Measurements from ENCODE around the gene TUBB4B.

DNA sequence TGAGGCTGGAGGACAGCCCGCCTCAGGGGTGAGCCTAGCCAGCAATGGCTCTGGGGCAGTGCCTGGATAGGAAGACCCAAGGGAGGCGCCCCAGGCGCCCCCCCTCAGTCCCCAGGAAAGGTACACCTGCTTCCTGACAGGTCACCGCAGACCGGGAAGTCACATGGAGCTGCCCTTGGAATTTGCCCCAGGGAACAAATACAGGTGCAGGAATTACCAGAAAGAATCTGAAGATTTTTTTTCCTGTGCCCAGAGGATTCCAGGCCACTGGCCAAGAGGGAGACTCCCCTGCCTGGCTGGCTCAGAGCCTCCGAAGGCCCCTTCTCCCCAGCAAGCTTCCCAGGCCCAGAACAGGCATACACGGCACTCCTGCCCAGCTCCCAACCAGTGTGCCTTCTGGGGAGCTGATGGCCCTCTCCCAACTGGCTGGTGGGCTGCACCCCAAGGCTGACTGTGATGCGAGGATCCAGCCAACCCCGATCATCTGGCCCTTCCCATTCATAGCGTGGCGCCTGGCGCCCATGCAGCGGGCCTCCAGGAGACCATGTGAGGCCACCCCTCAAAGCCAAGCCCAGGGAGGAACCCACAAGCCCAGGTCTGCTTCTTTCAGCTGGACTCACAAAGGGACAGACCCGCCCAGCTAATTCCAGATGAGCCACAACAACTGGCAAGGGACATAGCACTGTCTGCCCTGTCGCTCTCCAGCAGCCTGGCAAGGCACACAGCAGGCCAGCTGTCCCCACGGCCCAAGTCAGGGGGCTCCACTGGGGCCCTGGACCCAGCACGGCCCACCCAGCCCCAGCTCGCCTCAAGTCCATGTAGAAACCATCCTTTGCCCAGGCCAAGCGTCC, 42.8 kb upstream of the TUBB4B start:
- no peak for TF ChIP-seq POLR2A (IDR thresholded peaks at IDR 0.05)
- TF ChIP-seq, protein P1, sequence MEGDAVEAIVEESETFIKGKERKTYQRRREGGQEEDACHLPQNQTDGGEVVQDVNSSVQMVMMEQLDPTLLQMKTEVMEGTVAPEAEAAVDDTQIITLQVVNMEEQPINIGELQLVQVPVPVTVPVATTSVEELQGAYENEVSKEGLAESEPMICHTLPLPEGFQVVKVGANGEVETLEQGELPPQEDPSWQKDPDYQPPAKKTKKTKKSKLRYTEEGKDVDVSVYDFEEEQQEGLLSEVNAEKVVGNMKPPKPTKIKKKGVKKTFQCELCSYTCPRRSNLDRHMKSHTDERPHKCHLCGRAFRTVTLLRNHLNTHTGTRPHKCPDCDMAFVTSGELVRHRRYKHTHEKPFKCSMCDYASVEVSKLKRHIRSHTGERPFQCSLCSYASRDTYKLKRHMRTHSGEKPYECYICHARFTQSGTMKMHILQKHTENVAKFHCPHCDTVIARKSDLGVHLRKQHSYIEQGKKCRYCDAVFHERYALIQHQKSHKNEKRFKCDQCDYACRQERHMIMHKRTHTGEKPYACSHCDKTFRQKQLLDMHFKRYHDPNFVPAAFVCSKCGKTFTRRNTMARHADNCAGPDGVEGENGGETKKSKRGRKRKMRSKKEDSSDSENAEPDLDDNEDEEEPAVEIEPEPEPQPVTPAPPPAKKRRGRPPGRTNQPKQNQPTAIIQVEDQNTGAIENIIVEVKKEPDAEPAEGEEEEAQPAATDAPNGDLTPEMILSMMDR (IDR thresholded peaks at IDR 0.05) = no peak

Measured in lower leg skin (tissue), 3 donors.